Thymus (tissue), 11 donors: ENCODE results near the gene SLC22A2. TPM values are rescaled to one million over a fixed set of nuclear protein-coding genes. Genes with fewer than 3 reads are reported as not detected.

Experiments used
- DNase-seq, 9 donors: peaks; one replicate each; pipeline ENCODE4 v3.0.0-alpha.2; 2013; ENCODE audit warnings: low spot score in 9 of 9, low read depth in 6 of 9, missing footprints in 1 of 9
- H3K27ac ChIP-seq, 2 donors: one replicate each; pipeline ENCODE4 v1.5.1; 2013; ENCODE audit warnings: control low read depth in 1 of 2, low read depth in 1 of 2, low read length in 1 of 2, mild to moderate bottlenecking in 1 of 2, moderate library complexity in 1 of 2
- H3K27me3 ChIP-seq, 2 donors: one replicate each; pipeline ENCODE4 v1.5.1; 2013; ENCODE audit warnings: low read length in 1 of 2; ENCODE audit not compliant: control insufficient read depth in 2 of 2, insufficient read depth in 1 of 2
- H3K36me3 ChIP-seq, 2 donors: one replicate each; pipeline ENCODE4 v1.5.1; 2013; ENCODE audit warnings: low read length in 1 of 2, mild to moderate bottlenecking in 1 of 2, moderate library complexity in 1 of 2; ENCODE audit not compliant: control insufficient read depth in 2 of 2, insufficient read depth in 2 of 2
- H3K4me1 ChIP-seq, 2 donors: one replicate each; pipeline ENCODE4 v1.5.1; 2013; ENCODE audit warnings: low read length in 2 of 2; ENCODE audit not compliant: control insufficient read depth in 2 of 2, insufficient read depth in 2 of 2
- H3K4me3 ChIP-seq, 2 donors: one replicate each; pipeline ENCODE4 v1.5.1; 2013; ENCODE audit warnings: low read length in 2 of 2, control low read depth in 1 of 2, mild to moderate bottlenecking in 1 of 2
- H3K9me3 ChIP-seq, 2 donors: one replicate each; pipeline ENCODE4 v1.5.1; 2013; ENCODE audit warnings: low read length in 1 of 2, mild to moderate bottlenecking in 1 of 2; ENCODE audit not compliant: control insufficient read depth in 2 of 2, insufficient read depth in 1 of 2
- whole genome bisulfite sequencing: extraction: QIAGEN DNeasy Blood & Tissue Kit; methylation state at CpG from one replicate; pipeline ENCODE4 v1.1.7; 2013; 5-methylcytosine and 5-hydroxymethylcytosine counted together
- polyA plus RNA-seq: library from polyadenylated mRNA; stranded (reverse); fragments of 200-250 nt; gene quantifications from one replicate; pipeline ENCODE4 v1.2.3, GENCODE V29; 2013
- total RNA-seq: library from RNA; stranded (reverse); fragments of 120-200 nt; gene quantifications from one replicate; pipeline ENCODE4 v1.2.4, GENCODE V29; 2013
- donor health status: healthy.

The SLC22A2 gene
- total and polyA plus RNA-seq, 2 donors, result 0.39 TPM; not detected in 1

GRCh38 chr6:160277144-160277543 lies 18.5 kb upstream of the SLC22A2 start:
- no peaks in the 10 kb centered on the region for H3K36me3 ChIP-seq
- WGBS, result 94% methylated on average over 5 of the region's 5 CpGs
- H3K9me3 ChIP-seq, result no peaks in the 10 kb centered on the region
- H3K4me1 ChIP-seq, result no peaks in the 10 kb centered on the region
- H3K4me3 ChIP-seq, result no peak overlapping the region
- H3K27me3 ChIP-seq, result no peaks in the 10 kb centered on the region
- DNase-seq, result no peak
- H3K27ac ChIP-seq, result no peak overlapping the region

- no peaks in the 10 kb centered on the region for H3K4me1 ChIP-seq
- H3K27ac ChIP-seq, result no peak overlapping the region
- no peak for DNase-seq
- 72% methylated on average over 4 of the region's 4 CpGs for WGBS
- H3K9me3 ChIP-seq, result no peaks in the 10 kb centered on the region
- no peaks in the 10 kb centered on the region for H3K36me3 ChIP-seq
- H3K27me3 ChIP-seq, result no peaks in the 10 kb centered on the region
- no peak overlapping the region for H3K4me3 ChIP-seq
Observed at GRCh38 chr6:160276126-160276525, 17.5 kb upstream of the SLC22A2 start.

GRCh38 chr6:160275511-160276003 lies 16.9 kb upstream of the SLC22A2 start:
- Histone ChIP-seq H3K9me3 (no peaks in the 10 kb centered on the region), H3K4me3 (no peak overlapping the region), H3K27ac (no peak overlapping the region), H3K36me3 (no peaks in the 10 kb centered on the region), H3K27me3 (no peaks in the 10 kb centered on the region), H3K4me1 (no peaks in the 10 kb centered on the region)
- DNase-seq, result no peak
- WGBS, result 89% methylated on average over 20 of the region's 20 CpGs

- Histone ChIP-seq H3K9me3 (no peaks in the 10 kb centered on the region), H3K27me3 (no peaks in the 10 kb centered on the region), H3K4me1 (no peaks in the 10 kb centered on the region), H3K4me3 (no peak overlapping the region), H3K36me3 (no peaks in the 10 kb centered on the region), H3K27ac (no peak overlapping the region)
- whole genome bisulfite sequencing, result 95% methylated on average over 4 of the region's 4 CpGs
- DNase-seq, result no peak
Observed at GRCh38 chr6:160274871-160275510, 16.4 kb upstream of the SLC22A2 start.

GRCh38 chr6:160273750-160274149 lies 15.1 kb upstream of the SLC22A2 start:
- H3K27ac ChIP-seq, result no peak overlapping the region
- H3K27me3 ChIP-seq, result no peaks in the 10 kb centered on the region
- H3K4me3 ChIP-seq, result no peak overlapping the region
- 97% methylated on average over 5 of the region's 5 CpGs for WGBS
- H3K36me3 ChIP-seq, result no peaks in the 10 kb centered on the region
- no peaks in the 10 kb centered on the region for H3K4me1 ChIP-seq
- no peak for DNase-seq
- H3K9me3 ChIP-seq, result no peaks in the 10 kb centered on the region

- Histone ChIP-seq H3K36me3 (no peaks in the 10 kb centered on the region), H3K9me3 (no peaks in the 10 kb centered on the region), H3K4me3 (no peak overlapping the region), H3K27me3 (no peaks in the 10 kb centered on the region), H3K4me1 (no peaks in the 10 kb centered on the region), H3K27ac (no peak overlapping the region)
- DNase-seq, result no peak
Observed at GRCh38 chr6:160273196-160273595, 14.6 kb upstream of the SLC22A2 start.

- no peak overlapping the region for H3K4me3 ChIP-seq
- 99% methylated on average over 2 of the region's 2 CpGs for WGBS
Observed at GRCh38 chr6:160272707-160273106, 14.1 kb upstream of the SLC22A2 start.

GRCh38 chr6:160270347-160270746 lies 11.7 kb upstream of the SLC22A2 start:
- no peak for DNase-seq
- Histone ChIP-seq H3K4me1 (no peaks in the 10 kb centered on the region), H3K36me3 (no peaks in the 10 kb centered on the region), H3K27ac (no peak overlapping the region), H3K27me3 (no peaks in the 10 kb centered on the region), H3K9me3 (no peaks in the 10 kb centered on the region), H3K4me3 (no peak overlapping the region)
- WGBS, result 91% methylated on average over 6 of the region's 6 CpGs

More at GRCh38 chr6:160272707-160273106, 14.1 kb upstream of the SLC22A2 start:
- no peaks in the 10 kb centered on the region for H3K4me1 ChIP-seq
- no peak for DNase-seq
- H3K27me3 ChIP-seq, result no peaks in the 10 kb centered on the region
- H3K36me3 ChIP-seq, result no peaks in the 10 kb centered on the region
- H3K27ac ChIP-seq, result no peak overlapping the region
- no peaks in the 10 kb centered on the region for H3K9me3 ChIP-seq

- DNase-seq, result no peak
- no peak overlapping the region for H3K27ac ChIP-seq
- 95% methylated on average over 3 of the region's 3 CpGs for WGBS
Observed at GRCh38 chr6:160269771-160270170, 11.2 kb upstream of the SLC22A2 start.

More at GRCh38 chr6:160269771-160270170, 11.2 kb upstream of the SLC22A2 start:
- Histone ChIP-seq H3K9me3 (no peaks in the 10 kb centered on the region), H3K4me1 (no peaks in the 10 kb centered on the region), H3K4me3 (no peak overlapping the region), H3K27me3 (no peaks in the 10 kb centered on the region), H3K36me3 (no peaks in the 10 kb centered on the region)
